ENCODE data around the gene TMEM33.
"Not testable (repeated sequence)": the region's sequence is repeated elsewhere in the genome, so short reads cannot be mapped to it uniquely, and the experiment has no call there.

TMEM33 gene

GRCh38 chr4:41934901-41935651 lies at the start of gene TMEM33:
Gene TMEM33, plus strand, starts transcription at chr4:41935429. Its CDS starts 56 bp downstream, at chr4:41935485.
- DNase-seq (ENCODE audit: low read depth in 2 of 2), result peak; percentile 62 to 69

GRCh38 chr4:41885456-41885855 lies 49.8 kb upstream of the TMEM33 start:
- DNase-seq (ENCODE audit: low read depth in 2 of 2), result no peak

GRCh38 chr4:41887277-41887676 lies 48.0 kb upstream of the TMEM33 start:
- no peak for DNase-seq (ENCODE audit: low read depth in 2 of 2)

GRCh38 chr4:41887821-41888686 lies 47.2 kb upstream of the TMEM33 start:
- peak; percentile 13 to 18 for DNase-seq (ENCODE audit: low read depth in 2 of 2)

- no peak for DNase-seq (ENCODE audit: low read depth in 2 of 2)
These were observed 46.5 kb upstream of the TMEM33 start for GRCh38 chr4:41888687-41889074.

GRCh38 chr4:41889317-41889716 lies 45.9 kb upstream of the TMEM33 start:
- no peak for DNase-seq (ENCODE audit: low read depth in 2 of 2)

- no peak for DNase-seq (ENCODE audit: low read depth in 2 of 2)
These were observed 45.1 kb upstream of the TMEM33 start for GRCh38 chr4:41890085-41890484.

GRCh38 chr4:41896648-41897047 lies 38.6 kb upstream of the TMEM33 start:
- DNase-seq (ENCODE audit: low read depth in 2 of 2), result no peak

- DNase-seq (ENCODE audit: low read depth in 2 of 2), result no peak
These were observed 37.5 kb upstream of the TMEM33 start for GRCh38 chr4:41897698-41898097.

- DNase-seq (ENCODE audit: low read depth in 2 of 2), result not testable (repeated sequence)
These were observed 26.1 kb upstream of the TMEM33 start for GRCh38 chr4:41909136-41909535.

- DNase-seq (ENCODE audit: low read depth in 2 of 2), result no peak
These were observed 22.7 kb upstream of the TMEM33 start for GRCh38 chr4:41912546-41912945.

GRCh38 chr4:41913509-41913908 lies 21.7 kb upstream of the TMEM33 start:
- no peak for DNase-seq (ENCODE audit: low read depth in 2 of 2)

- no peak for DNase-seq (ENCODE audit: low read depth in 2 of 2)
These were observed 17.0 kb upstream of the TMEM33 start for GRCh38 chr4:41918278-41918677.

GRCh38 chr4:41920416-41920815 lies 14.8 kb upstream of the TMEM33 start:
- not testable (repeated sequence) for DNase-seq (ENCODE audit: low read depth in 2 of 2)

GRCh38 chr4:41921476-41921875 lies 13.8 kb upstream of the TMEM33 start:
- no peak for DNase-seq (ENCODE audit: low read depth in 2 of 2)

- no peak for DNase-seq (ENCODE audit: low read depth in 2 of 2)
These were observed 7.3 kb upstream of the TMEM33 start for GRCh38 chr4:41927796-41928499.

GRCh38 chr4:41930139-41930831 lies 4.9 kb upstream of the TMEM33 start:
- no peak for DNase-seq (ENCODE audit: low read depth in 2 of 2)

- no peak for DNase-seq (ENCODE audit: low read depth in 2 of 2)
These were observed 2.2 kb upstream of the TMEM33 start for GRCh38 chr4:41932988-41933387.

GRCh38 chr4:41933997-41934503 lies 1.2 kb upstream of the TMEM33 start:
- no peak for DNase-seq (ENCODE audit: low read depth in 2 of 2)

- DNase-seq (ENCODE audit: low read depth in 2 of 2), result no peak
These were observed 722 bp upstream of the TMEM33 start for GRCh38 chr4:41934514-41934900.

- no peak for DNase-seq (ENCODE audit: low read depth in 2 of 2)
These were observed 408 bp downstream of the TMEM33 start for GRCh38 chr4:41935652-41936021.

All from fibroblast of skin of left quadriceps (primary cell).